ENCODE data around the gene RAF1.

- TF ChIP-seq, protein P1, sequence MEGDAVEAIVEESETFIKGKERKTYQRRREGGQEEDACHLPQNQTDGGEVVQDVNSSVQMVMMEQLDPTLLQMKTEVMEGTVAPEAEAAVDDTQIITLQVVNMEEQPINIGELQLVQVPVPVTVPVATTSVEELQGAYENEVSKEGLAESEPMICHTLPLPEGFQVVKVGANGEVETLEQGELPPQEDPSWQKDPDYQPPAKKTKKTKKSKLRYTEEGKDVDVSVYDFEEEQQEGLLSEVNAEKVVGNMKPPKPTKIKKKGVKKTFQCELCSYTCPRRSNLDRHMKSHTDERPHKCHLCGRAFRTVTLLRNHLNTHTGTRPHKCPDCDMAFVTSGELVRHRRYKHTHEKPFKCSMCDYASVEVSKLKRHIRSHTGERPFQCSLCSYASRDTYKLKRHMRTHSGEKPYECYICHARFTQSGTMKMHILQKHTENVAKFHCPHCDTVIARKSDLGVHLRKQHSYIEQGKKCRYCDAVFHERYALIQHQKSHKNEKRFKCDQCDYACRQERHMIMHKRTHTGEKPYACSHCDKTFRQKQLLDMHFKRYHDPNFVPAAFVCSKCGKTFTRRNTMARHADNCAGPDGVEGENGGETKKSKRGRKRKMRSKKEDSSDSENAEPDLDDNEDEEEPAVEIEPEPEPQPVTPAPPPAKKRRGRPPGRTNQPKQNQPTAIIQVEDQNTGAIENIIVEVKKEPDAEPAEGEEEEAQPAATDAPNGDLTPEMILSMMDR (conservative IDR thresholded peaks at IDR 0.05; ENCODE audit: low read depth, low read length) = no peak
- no peak for TF ChIP-seq EZH2 (IDR thresholded peaks at IDR 0.05; ENCODE audit: borderline replicate concordance, low read depth, low read length, poor library complexity, severe bottlenecking)
Measured at GRCh38 chr3:12655701-12656100, 8.2 kb downstream of the RAF1 start.

Data from A673 (cell line).